ENCODE results near the gene ADRA1B. TPM values are rescaled to one million over a fixed set of nuclear protein-coding genes. Genes with fewer than 3 reads are reported as not detected.

ADRA1B gene
- total RNA-seq, 2 experiments from 2014 or later = not detected

DNA sequence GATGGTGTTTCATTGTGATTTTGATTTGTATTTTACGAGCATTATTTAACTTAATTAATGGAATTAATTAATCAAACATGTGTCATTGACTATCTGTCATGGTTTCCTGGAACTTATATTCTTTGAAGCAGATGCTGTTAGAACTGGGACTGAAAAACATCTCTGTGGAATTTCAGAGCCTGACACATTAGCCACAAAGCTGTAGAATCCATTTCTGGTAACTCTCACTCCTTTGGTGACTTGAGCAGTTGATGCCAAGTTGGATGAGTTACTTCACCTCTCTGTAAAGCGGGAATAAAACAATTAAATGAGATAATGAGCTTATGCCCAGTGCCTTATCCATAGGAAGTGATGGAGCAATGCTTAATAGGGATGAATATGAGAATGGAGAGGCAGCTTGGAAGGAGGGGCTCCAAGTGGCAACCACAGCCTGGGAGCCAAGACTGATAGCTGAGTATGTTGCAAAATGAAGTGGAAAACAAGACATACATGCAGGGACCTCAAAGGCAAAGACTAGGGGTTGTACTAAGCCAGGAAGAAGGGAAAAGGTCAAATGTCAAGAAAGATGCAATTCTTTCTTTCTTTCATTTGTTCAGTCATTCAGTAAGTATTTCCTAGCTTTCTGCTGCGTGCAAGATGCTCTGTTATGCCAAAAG lies 23.1 kb upstream of the ADRA1B start:
- H3K36me3 Mint-ChIP-seq (ENCODE audit: low read depth) = no peaks in the 10 kb centered on the region
- H3K27ac ChIP-seq (ENCODE audit: low read depth in 1 of 2, low read length in 2 of 2) = no peak overlapping the region
- CTCF ChIA-PET = no interaction called here

DNA sequence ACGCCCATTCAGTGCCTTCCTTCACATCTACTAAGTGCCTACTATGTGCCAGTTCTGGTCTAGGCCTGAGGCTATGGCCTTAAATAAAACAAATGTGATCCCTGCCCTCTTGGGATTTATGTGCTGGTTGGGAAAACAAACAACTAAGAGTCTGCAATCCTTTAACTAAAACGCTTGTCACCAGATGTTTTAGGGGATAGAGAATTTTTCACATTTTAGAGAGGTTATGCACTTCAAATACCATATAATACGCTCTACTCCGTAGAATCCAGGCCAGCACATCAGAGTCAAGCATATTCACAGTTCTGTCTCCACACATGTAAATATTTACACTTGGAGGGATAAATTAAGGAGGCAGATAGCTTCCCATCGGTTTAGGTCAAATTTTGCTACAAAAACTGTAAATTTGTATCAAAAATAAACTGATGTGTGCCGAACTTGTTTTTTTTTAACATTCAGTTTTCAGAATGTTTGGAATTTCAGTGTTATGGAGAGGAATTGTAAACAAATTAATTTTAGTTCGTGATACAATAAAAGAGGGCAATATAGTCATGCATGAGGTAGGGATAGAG lies 22.0 kb upstream of the ADRA1B start:
- ChIA-PET POLR2A (no interaction called here), CTCF (interaction anchor here (1.3 kb wide), 1 partner anchor 11 kb away, joined by 3 read pairs; no protein-coding TSS in a partner anchor)
- peaks cover 36% of the 10 kb centered on the region for H3K27me3 Mint-ChIP-seq
- no peaks in the 10 kb centered on the region for H3K36me3 Mint-ChIP-seq (ENCODE audit: low read depth)
- Histone ChIP-seq H3K9me3 (ENCODE audit: control insufficient read depth in 1 of 2, insufficient read depth in 1 of 2, low read length in 2 of 2) (no peaks in the 10 kb centered on the region), H3K27me3 (ENCODE audit: control insufficient read depth in 1 of 2, insufficient read depth in 2 of 2, low read length in 2 of 2) (peaks cover 0 to 4% of the 10 kb centered on the region in 2 experiments), H3K4me1 (ENCODE audit: insufficient read depth, low read length) (no peaks in the 10 kb centered on the region), H3K4me3 (ENCODE audit: low read length) (no peak overlapping the region), H3K27ac (ENCODE audit: low read depth in 1 of 2, low read length in 2 of 2) (no peak overlapping the region), H3K36me3 (ENCODE audit: insufficient read depth, low read length) (no peaks in the 10 kb centered on the region)
- intact Hi-C loops (cut with DNase I, micrococcal nuclease) = loop anchor here in 1 of 2 experiments (2.0 kb wide), 1 partner anchor 43 kb away; no protein-coding TSS in a partner anchor
- DNase-seq (no peak), ATAC-seq (ENCODE audit: poor library complexity) (no peak)
- H3K4me3 Mint-ChIP-seq = no peak overlapping the region
- TF ChIP-seq, protein P1, sequence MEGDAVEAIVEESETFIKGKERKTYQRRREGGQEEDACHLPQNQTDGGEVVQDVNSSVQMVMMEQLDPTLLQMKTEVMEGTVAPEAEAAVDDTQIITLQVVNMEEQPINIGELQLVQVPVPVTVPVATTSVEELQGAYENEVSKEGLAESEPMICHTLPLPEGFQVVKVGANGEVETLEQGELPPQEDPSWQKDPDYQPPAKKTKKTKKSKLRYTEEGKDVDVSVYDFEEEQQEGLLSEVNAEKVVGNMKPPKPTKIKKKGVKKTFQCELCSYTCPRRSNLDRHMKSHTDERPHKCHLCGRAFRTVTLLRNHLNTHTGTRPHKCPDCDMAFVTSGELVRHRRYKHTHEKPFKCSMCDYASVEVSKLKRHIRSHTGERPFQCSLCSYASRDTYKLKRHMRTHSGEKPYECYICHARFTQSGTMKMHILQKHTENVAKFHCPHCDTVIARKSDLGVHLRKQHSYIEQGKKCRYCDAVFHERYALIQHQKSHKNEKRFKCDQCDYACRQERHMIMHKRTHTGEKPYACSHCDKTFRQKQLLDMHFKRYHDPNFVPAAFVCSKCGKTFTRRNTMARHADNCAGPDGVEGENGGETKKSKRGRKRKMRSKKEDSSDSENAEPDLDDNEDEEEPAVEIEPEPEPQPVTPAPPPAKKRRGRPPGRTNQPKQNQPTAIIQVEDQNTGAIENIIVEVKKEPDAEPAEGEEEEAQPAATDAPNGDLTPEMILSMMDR (IDR thresholded peaks at IDR 0.05) = no peak
- H3K9me3 Mint-ChIP-seq = no peaks in the 10 kb centered on the region
- H3K4me1 Mint-ChIP-seq (ENCODE audit: low read depth) = no peaks in the 10 kb centered on the region
- H3K27ac Mint-ChIP-seq = no peak overlapping the region

More for the DNA sequence above, 23.1 kb upstream of the ADRA1B start:
- no peaks in the 10 kb centered on the region for H3K9me3 ChIP-seq (ENCODE audit: control insufficient read depth in 1 of 2, insufficient read depth in 1 of 2, low read length in 2 of 2)
- intact Hi-C loops (cut with DNase I, micrococcal nuclease) = no loop called here
- peaks cover 0 to 2% of the 10 kb centered on the region in 2 experiments for H3K27me3 ChIP-seq (ENCODE audit: control insufficient read depth in 1 of 2, insufficient read depth in 2 of 2, low read length in 2 of 2)
- no peak for DNase-seq
- no peaks in the 10 kb centered on the region for H3K36me3 ChIP-seq (ENCODE audit: insufficient read depth, low read length)
- no peaks in the 10 kb centered on the region for H3K4me1 ChIP-seq (ENCODE audit: insufficient read depth, low read length)
- TF ChIP-seq, protein P1 (IDR thresholded peaks at IDR 0.05) = no peak
- Mint-ChIP-seq H3K27ac (no peak overlapping the region), H3K9me3 (no peaks in the 10 kb centered on the region), H3K4me3 (no peak overlapping the region), H3K4me1 (ENCODE audit: low read depth) (no peaks in the 10 kb centered on the region), H3K27me3 (peaks cover 36% of the 10 kb centered on the region)
- no peak overlapping the region for H3K4me3 ChIP-seq (ENCODE audit: low read length)
- no peak for ATAC-seq (ENCODE audit: poor library complexity)
- POLR2A ChIA-PET = no interaction called here

- no peaks in the 10 kb centered on the region for H3K36me3 Mint-ChIP-seq (ENCODE audit: low read depth)
- H3K4me3 Mint-ChIP-seq = no peak overlapping the region
- H3K27ac Mint-ChIP-seq = no peak overlapping the region
- DNase-seq (no peak), ATAC-seq (ENCODE audit: poor library complexity) (no peak)
- intact Hi-C loops (cut with DNase I, micrococcal nuclease) = no loop called here
- Histone ChIP-seq H3K27ac (ENCODE audit: low read depth in 1 of 2, low read length in 2 of 2) (no peak overlapping the region), H3K36me3 (ENCODE audit: insufficient read depth, low read length) (no peaks in the 10 kb centered on the region), H3K9me3 (ENCODE audit: control insufficient read depth in 1 of 2, insufficient read depth in 1 of 2, low read length in 2 of 2) (peaks cover 0 to 3% of the 10 kb centered on the region in 2 experiments), H3K27me3 (ENCODE audit: control insufficient read depth in 1 of 2, insufficient read depth in 2 of 2, low read length in 2 of 2) (peaks cover 4 to 10% of the 10 kb centered on the region in 2 experiments), H3K4me3 (ENCODE audit: low read length) (no peak overlapping the region), H3K4me1 (ENCODE audit: insufficient read depth, low read length) (no peaks in the 10 kb centered on the region)
- ChIA-PET POLR2A (no interaction called here), CTCF (no interaction called here)
- no peaks in the 10 kb centered on the region for H3K9me3 Mint-ChIP-seq
- no peaks in the 10 kb centered on the region for H3K4me1 Mint-ChIP-seq (ENCODE audit: low read depth)
- peaks cover 41% of the 10 kb centered on the region for H3K27me3 Mint-ChIP-seq
- TF ChIP-seq, protein P1 (IDR thresholded peaks at IDR 0.05) = no peak
Observed at GRCh38 chr5:159897786-159898393, 18.4 kb upstream of the ADRA1B start.
